Esophagus muscularis mucosa (tissue), 4 donors: ENCODE data around the gene GTF2H4. TPM values are rescaled to one million over a fixed set of nuclear protein-coding genes. Genes with fewer than 3 reads are reported as not detected.

Experiments
- DNase-seq: peaks from one replicate; pipeline ENCODE4 v3.0.0-alpha.2; 2017; ENCODE audit errors: extremely low spot score
- H3K27ac ChIP-seq, 4 donors: fragments of 200-600 bp; sonication (generic); replicated peaks in 1 of 4; 1 replicate in 3 of 4; 2 replicates in 1 of 4; pipeline ENCODE4 v1.5.1; 2016 to 2019; ENCODE audit warnings: mild to moderate bottlenecking in 1 of 4
- H3K27me3 ChIP-seq, 4 donors: fragments of 200-600 bp; sonication (generic); one replicate each; pipeline versions ENCODE4 v1.5.1 to v1.6.0; 2016 to 2019
- H3K36me3 ChIP-seq, 4 donors: fragments of 200-600 bp; sonication (generic); one replicate each; pipeline ENCODE4 v1.5.1; 2016 to 2019
- H3K4me1 ChIP-seq, 4 donors: fragments of 200-600 bp; sonication (generic); one replicate each; pipeline ENCODE4 v1.5.1; 2016 to 2019
- H3K4me3 ChIP-seq, 4 donors: fragments of 200-600 bp; sonication (generic); 1 replicate in 2 of 4; 2 replicates in 2 of 4; pipeline ENCODE4 v1.5.1; 2016 to 2019; ENCODE audit warnings: mild to moderate bottlenecking in 4 of 4, moderate library complexity in 1 of 4
- H3K9me3 ChIP-seq, 4 donors: fragments of 200-600 bp; sonication (generic); 1 replicate in 3 of 4; 2 replicates in 1 of 4; pipeline ENCODE4 v1.5.1; 2016 to 2019
- EP300 ChIP-seq: sonication (generic); formaldehyde crosslinking; IDR thresholded peaks from one replicate; pipeline ENCODE4 v1.6.1; 2017; ENCODE audit warnings: antibody characterized with exemption
- POLR2A ChIP-seq: fragments of 450-650 bp; IDR thresholded peaks from one replicate; pipeline ENCODE4 v1.6.1; 2017; ENCODE audit warnings: antibody characterized with exemption, moderate library complexity, mild to moderate bottlenecking, low read depth
- POLR2AphosphoS5 ChIP-seq, 2 donors: sonication (generic); formaldehyde crosslinking; IDR thresholded peaks; one replicate each; pipeline ENCODE4 v1.6.1; 2017; ENCODE audit warnings: antibody characterized with exemption in 2 of 2
- WGBS: methylation state at CpG from one replicate; pipeline ENCODE4 v1.1.5; 2018; 5-methylcytosine and 5-hydroxymethylcytosine counted together
- intact Hi-C: fragments of 100-400 bp; cut with DNase I; formaldehyde crosslinking; loops from one replicate; pipeline ENCODE4 v1.15.1; 2023
- total RNA-seq, 4 donors: library from RNA; depleted of rRNA; stranded (reverse); fragments of >200 nt; gene quantifications; one replicate each; pipeline versions ENCODE4 v1.1.0 to v1.2.1, GENCODE V29; 2016
- TF ChIP-seq, protein P1 (sequence below), 3 experiments: fragments of 200-600 bp in 2 of 3; fragments of 450-650 bp in 1 of 3; sonication (generic) in 2 of 3; IDR thresholded peaks; one replicate each; pipeline ENCODE4 v1.5.1; 2017 to 2019; ENCODE audit warnings: antibody characterized with exemption in 3 of 3, mild to moderate bottlenecking in 2 of 3, moderate library complexity in 1 of 3

GTF2H4 gene
- total RNA-seq, 4 donors from 2014 or later, result 6.3 to 15.4 (median 8.2) TPM

DNA sequence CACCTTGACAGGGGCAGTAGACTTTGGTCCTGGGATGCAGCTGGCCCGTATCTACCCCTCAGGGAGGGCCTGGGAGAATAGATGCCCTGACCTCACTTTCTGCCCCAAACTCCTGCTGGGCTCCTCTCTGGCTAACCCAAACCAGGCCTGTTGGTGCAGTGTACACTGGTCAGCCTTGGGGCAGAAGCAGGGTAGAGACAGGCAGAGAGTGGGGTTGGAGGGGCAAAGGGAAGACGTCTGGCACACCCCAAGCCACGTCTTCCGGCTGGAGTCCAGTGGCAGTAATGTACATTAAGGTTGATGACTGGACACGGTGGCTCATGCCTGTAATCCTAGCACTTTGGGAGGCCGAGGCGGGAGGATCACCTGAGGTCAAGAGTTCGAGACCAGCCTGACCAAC, 14.3 kb upstream of the GTF2H4 start:
- DNase-seq, result no peak
- TF ChIP-seq POLR2AphosphoS5 (IDR thresholded peaks at IDR 0.05) (no peak), POLR2A (no peak), EP300 (no peak)
- TF ChIP-seq, protein P1, sequence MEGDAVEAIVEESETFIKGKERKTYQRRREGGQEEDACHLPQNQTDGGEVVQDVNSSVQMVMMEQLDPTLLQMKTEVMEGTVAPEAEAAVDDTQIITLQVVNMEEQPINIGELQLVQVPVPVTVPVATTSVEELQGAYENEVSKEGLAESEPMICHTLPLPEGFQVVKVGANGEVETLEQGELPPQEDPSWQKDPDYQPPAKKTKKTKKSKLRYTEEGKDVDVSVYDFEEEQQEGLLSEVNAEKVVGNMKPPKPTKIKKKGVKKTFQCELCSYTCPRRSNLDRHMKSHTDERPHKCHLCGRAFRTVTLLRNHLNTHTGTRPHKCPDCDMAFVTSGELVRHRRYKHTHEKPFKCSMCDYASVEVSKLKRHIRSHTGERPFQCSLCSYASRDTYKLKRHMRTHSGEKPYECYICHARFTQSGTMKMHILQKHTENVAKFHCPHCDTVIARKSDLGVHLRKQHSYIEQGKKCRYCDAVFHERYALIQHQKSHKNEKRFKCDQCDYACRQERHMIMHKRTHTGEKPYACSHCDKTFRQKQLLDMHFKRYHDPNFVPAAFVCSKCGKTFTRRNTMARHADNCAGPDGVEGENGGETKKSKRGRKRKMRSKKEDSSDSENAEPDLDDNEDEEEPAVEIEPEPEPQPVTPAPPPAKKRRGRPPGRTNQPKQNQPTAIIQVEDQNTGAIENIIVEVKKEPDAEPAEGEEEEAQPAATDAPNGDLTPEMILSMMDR (IDR thresholded peaks at IDR 0.05), result no peak
- Histone ChIP-seq H3K27ac (no peak overlapping the region), H3K27me3 (no peaks in the 10 kb centered on the region), H3K9me3 (no peaks in the 10 kb centered on the region), H3K36me3 (peaks cover 29 to 98% (median 86%) of the 10 kb centered on the region in 4 donors), H3K4me3 (no peak overlapping the region), H3K4me1 (peaks cover 0 to 21% (median 9%) of the 10 kb centered on the region in 4 donors)
- intact Hi-C loops, result no loop called here
- WGBS, result 97% methylated on average over 8 of the region's 8 CpGs

DNA sequence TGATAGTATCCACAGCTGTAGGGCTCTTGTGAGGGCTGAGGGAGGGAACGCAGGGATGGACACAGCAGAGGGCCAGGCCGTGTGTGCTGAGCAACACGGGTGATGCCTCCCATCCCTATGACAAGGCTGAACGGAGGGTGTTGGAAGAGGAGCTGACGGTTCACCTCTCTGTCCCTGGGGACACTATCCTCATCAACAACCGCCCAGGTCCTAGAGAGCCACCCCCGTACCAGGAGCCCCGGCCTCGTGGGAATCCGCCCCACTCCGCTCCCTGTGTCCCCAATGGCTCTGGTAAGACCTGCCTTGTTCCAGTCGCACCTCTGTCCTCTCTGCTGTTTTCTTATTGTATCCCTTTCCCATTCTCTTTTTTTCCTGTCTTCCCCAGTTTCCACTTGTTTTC, 13.6 kb upstream of the GTF2H4 start:
- H3K9me3 ChIP-seq, result no peaks in the 10 kb centered on the region
- H3K36me3 ChIP-seq, result peaks cover 34 to 98% (median 87%) of the 10 kb centered on the region in 4 donors
- no peak for TF ChIP-seq POLR2AphosphoS5 (IDR thresholded peaks at IDR 0.05)
- no peak for TF ChIP-seq POLR2A
- TF ChIP-seq EP300, result no peak
- TF ChIP-seq, protein P1 (IDR thresholded peaks at IDR 0.05), result no peak
- H3K4me3 ChIP-seq, result no peak overlapping the region
- H3K27ac ChIP-seq, result no peak overlapping the region
- WGBS, result 93% methylated on average over 12 of the region's 12 CpGs
- no peak for DNase-seq
- H3K4me1 ChIP-seq, result peaks cover 0 to 14% (median 6%) of the 10 kb centered on the region in 4 donors
- intact Hi-C loops, result no loop called here
- no peaks in the 10 kb centered on the region for H3K27me3 ChIP-seq

GRCh38 chr6:30894935-30895334, 13.1 kb upstream of the GTF2H4 start:
- Histone ChIP-seq H3K27me3 (no peaks in the 10 kb centered on the region), H3K27ac (no peak overlapping the region), H3K4me3 (no peak overlapping the region), H3K4me1 (peaks cover 0 to 10% (median 4%) of the 10 kb centered on the region in 4 donors), H3K36me3 (peaks cover 36 to 98% (median 87%) of the 10 kb centered on the region in 4 donors), H3K9me3 (no peaks in the 10 kb centered on the region)
- WGBS, result 91% methylated on average over 3 of the region's 3 CpGs
- no peak for DNase-seq
- TF ChIP-seq, protein P1 (IDR thresholded peaks at IDR 0.05), result no peak
- TF ChIP-seq POLR2AphosphoS5 (IDR thresholded peaks at IDR 0.05), result no peak
- TF ChIP-seq POLR2A, result no peak
- no peak for TF ChIP-seq EP300
- intact Hi-C loops, result no loop called here

DNA sequence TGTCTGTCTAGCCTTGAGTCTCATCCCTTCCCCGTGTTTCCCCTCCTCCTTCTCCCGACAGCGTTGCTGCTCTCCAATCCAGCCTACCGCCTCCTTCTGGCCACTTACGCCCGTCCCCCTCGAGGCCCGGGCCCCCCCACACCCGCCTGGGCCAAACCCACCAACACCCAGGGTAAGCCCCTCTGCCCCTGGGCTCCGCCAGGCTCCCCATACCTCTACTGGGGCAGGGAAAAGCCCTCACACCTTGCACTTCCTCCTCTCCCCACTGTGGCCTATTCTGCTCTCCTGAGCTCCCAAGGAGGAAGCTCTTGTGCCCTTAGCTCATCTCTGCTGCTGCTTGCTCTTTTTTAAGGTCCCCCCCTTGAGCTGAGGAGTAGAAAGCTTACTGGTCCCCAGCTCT, 12.7 kb upstream of the GTF2H4 start:
- peaks cover 36 to 94% (median 86%) of the 10 kb centered on the region in 4 donors for H3K36me3 ChIP-seq
- intact Hi-C loops, result no loop called here
- no peaks in the 10 kb centered on the region for H3K27me3 ChIP-seq
- peaks cover 0 to 6% (median 2%) of the 10 kb centered on the region in 4 donors for H3K4me1 ChIP-seq
- H3K27ac ChIP-seq, result no peak overlapping the region
- TF ChIP-seq POLR2AphosphoS5 (IDR thresholded peaks at IDR 0.05) (no peak), POLR2A (no peak), EP300 (no peak)
- TF ChIP-seq, protein P1 (IDR thresholded peaks at IDR 0.05), result no peak
- H3K9me3 ChIP-seq, result no peaks in the 10 kb centered on the region
- WGBS, result 88% methylated on average over 10 of the region's 10 CpGs
- DNase-seq, result no peak
- no peak overlapping the region for H3K4me3 ChIP-seq

- Histone ChIP-seq H3K27me3 (no peaks in the 10 kb centered on the region), H3K9me3 (no peaks in the 10 kb centered on the region), H3K4me3 (no peak overlapping the region), H3K4me1 (no peaks in the 10 kb centered on the region), H3K27ac (no peak overlapping the region), H3K36me3 (peaks cover 36 to 85% (median 79%) of the 10 kb centered on the region in 4 donors)
- WGBS, result 98% methylated on average over 6 of the region's 13 CpGs
- DNase-seq, result no peak
- intact Hi-C loops, result no loop called here
- TF ChIP-seq EP300 (no peak), POLR2A (no peak), POLR2AphosphoS5 (IDR thresholded peaks at IDR 0.05) (no peak)
- TF ChIP-seq, protein P1 (IDR thresholded peaks at IDR 0.05), result no peak
Measured at GRCh38 chr6:30896541-30896940, 11.5 kb upstream of the GTF2H4 start.
